GM19240 (cell line): ENCODE data around the gene SP140L.
A peak's percentile ranks its signal among the peaks of the same experiment; 100 is the strongest.
"Not testable (repeated sequence)": the region's sequence is repeated elsewhere in the genome, so short reads cannot be mapped to it uniquely, and the experiment has no call there.

Source experiments
- DNase-seq: peaks from one replicate; pipeline ENCODE4 v3.0.0; 2011; ENCODE audit warnings: low spot score; ENCODE audit not compliant: insufficient read length

SP140L gene

GRCh38 chr2:230362030-230362691 lies 35.2 kb downstream of the SP140L start:
- no peak for DNase-seq

DNA sequence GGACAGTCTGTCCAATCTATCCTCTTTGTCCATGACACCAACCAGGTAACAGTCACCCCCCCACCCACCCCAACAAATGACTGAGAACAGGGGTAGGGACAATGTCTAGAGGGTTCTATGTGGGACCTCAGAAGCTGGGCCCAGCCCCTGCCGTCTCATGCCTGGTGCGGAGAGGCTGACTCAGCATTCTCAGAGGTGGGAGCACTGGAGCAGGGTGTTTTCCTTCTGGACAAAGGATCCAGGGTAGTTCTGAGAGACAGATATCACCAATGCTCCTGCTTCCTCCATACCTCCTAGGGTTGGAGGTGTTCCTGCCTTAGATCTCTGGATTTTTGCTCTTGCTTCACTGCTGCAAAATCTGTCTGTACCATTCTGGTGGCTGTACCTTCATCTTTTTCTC lies 55.1 kb downstream of the SP140L start:
- DNase-seq, result no peak

DNA sequence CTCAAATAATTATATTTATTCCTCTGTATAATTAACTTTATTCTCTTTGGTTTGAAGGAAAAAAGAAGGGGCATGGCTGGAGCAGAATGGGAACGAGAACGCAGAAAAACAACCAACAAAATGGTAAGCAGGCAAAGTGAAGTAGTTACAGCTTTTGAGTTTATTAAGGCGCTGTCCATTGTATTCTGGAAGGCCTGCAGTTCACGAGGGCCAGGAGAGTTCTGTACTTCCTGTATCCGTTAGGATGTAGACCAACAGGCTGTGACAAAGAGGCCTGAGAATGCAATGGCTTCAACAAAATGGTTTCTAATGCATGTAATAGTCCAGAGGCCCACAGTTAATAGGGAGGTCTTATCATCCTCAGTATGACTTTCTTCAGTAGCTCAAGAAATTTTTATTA lies 56.5 kb downstream of the SP140L start:
- no peak for DNase-seq

GRCh38 chr2:230384986-230385385 lies 58.0 kb downstream of the SP140L start:
- DNase-seq, result no peak

- no peak for DNase-seq
Observed at GRCh38 chr2:230394301-230394700, 67.3 kb downstream of the SP140L start.

GRCh38 chr2:230398698-230399097 lies 71.7 kb downstream of the SP140L start:
- not testable (repeated sequence) for DNase-seq

GRCh38 chr2:230400041-230400440 lies 73.0 kb downstream of the SP140L start:
- no peak for DNase-seq

DNA sequence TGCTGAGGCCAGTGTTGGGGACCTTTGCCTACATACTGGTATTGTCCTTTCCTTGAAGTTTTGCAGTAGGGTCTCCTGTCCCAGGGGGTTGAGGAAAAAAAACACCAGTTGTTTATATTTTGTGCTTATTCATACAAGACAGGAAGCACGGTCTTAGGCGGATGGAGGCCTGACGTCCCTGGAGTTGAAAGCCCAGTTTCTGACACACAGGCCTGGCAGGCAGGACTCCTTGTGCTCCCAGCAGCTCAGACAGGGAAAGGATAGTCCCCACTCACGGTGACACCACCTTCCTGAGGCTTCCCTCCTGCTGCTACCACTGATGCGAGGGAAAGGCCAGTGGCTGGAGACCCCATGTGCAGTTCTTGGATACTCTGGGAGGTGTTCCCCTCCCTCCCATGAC lies 73.5 kb downstream of the SP140L start:
- DNase-seq, result no peak

- not testable (repeated sequence) for DNase-seq
Observed at GRCh38 chr2:230401026-230401425, 74.0 kb downstream of the SP140L start.

DNA sequence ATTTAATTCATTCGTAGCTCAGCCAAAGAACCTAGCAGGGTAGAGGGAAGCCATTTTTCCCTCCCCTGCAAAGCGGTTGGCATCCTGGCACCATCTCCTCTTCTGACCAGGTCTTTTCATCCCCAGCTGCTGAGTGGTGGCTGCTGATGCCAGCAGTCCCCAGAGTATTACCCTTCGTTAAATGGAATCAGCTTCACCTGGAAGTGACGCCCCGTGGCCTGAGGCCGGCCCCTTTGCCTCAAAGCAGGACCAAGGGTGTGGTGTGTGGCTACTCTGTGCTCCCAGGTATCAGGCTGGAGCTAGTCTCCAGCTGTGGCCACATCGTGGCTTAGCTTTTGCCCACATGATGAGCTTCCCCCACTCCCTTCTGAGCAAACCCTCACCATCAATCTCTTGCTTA lies 76.8 kb downstream of the SP140L start:
- no peak for DNase-seq

- no peak for DNase-seq
Observed at GRCh38 chr2:230405824-230406223, 78.8 kb downstream of the SP140L start.

GRCh38 chr2:230408244-230408842 lies 81.3 kb downstream of the SP140L start:
- no peak for DNase-seq

DNA sequence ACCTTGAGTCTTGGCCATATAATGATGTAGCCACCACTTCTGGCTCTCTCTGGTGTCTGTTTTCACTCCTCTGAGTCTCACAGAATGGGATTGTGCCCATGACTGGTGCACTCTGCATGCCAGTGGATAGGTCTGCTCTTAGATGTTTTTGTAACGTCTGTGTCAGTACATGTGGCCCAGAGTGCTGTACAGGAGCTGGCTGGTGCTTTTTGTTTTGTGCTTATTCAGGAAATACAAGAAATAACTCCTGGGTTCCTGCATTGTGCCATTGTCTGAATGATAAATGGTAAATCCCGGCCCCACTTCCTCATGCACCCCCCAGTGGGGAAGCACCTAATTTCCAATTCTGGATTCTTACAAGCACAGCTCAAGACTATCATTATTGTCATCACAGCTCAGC lies 82.3 kb downstream of the SP140L start:
- not testable (repeated sequence) for DNase-seq

GRCh38 chr2:230410263-230410662 lies 83.3 kb downstream of the SP140L start:
- no peak for DNase-seq

GRCh38 chr2:230410861-230411569 lies 84.0 kb downstream of the SP140L start:
- DNase-seq, result no peak

DNA sequence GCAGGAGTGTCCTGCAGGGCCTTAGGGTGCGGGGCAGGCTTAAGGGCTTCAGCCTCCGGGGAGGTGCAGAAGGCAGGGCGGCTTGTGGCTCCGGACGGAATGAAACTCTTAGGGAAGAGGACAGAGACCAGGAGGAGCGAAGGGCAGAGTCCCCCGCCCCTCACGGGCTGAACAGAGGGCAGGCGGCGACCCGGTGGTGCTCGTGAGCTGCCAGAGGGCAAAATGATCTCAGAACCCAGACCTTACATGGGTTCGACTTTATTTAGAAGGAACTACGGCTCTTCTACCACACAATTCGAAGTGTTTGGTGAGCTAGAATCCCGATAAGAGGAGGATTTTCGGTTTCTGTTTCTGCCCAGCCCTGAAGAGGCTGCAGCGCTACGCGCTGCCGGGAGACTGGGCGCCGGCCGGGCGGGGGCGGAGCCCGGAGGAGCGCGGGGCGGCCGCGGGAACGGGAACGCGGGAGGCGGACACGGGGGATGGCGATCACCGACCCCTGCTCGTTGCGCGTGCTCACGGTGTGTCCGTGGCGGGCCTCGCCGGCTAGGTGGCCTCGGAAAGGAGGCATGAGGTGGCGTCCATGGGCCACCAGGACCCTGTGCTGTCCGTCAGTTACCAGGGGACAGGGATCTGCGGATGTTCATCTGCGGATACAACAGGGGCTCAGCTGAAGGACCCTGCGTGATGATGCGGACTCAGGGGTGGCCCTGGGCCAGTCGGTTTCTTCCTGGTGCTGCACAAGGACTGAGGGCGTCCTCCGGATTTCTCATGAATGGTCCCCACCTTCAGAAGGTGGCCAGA lies 84.8 kb downstream of the SP140L start:
- DNase-seq, result peak; percentile 42

DNA sequence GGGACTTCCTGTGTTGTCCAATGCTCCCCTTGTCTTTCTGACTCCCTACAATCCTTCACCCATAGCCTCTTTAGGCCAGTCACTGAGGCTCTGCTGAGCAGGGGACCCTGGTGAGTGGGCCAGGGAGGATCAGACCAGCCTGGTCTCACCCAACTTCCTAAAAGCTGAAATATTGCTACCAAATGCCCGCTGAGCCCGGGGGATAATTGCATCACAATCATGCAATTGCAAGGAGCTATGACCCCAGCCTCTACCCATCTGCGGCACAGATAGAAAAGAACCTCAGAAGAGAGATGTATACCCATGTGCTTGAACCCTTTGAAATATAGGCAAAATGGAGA lies 85.3 kb downstream of the SP140L start:
- no peak for DNase-seq

GRCh38 chr2:230412846-230413245 lies 85.9 kb downstream of the SP140L start:
- DNase-seq, result no peak

GRCh38 chr2:230413479-230413878 lies 86.5 kb downstream of the SP140L start:
- DNase-seq, result no peak

GRCh38 chr2:230414302-230414701 lies 87.3 kb downstream of the SP140L start:
- no peak for DNase-seq

DNA sequence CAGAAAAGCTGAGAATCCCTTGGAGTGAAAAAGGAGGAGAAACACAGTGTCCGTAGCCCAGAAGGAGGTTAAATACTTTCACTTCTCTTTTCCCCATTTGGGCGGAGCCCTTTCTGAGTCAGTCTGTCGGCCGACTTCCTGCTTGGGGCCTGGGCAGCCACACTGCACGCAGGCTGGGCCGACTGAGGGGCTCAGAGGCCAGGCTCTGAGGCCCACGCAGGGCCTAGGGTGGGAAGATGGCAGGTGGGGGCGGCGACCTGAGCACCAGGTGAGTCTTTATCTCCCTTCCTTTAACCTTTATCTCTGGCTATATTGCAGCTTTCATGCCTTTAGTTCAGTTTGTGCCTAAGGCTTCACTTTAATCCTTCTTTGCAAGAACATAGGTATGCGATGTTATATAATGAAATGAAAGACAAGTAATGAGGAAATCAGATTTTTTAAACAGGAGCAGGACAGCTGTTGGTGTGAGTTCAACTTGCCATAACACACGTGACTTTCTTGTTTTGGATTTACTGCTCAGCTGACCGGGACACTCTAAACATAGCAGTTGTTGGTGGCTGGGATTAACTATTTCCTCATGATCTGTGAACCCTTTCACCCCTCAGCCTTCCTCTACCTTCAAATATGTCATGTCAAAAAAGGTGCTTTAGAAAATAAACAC lies 89.2 kb downstream of the SP140L start, which contains the start of gene SP100:
Gene SP100 (plus strand): TSS at position 141 of the 661 bp plus-strand sequence. CDS start 96 bp downstream, at position 237.
- peak; percentile 30 for DNase-seq
